Mesendoderm (in vitro differentiated cells): ENCODE results near the gene TRIM42. TPM values are rescaled to one million over a fixed set of nuclear protein-coding genes. Genes with fewer than 3 reads are reported as not detected.

Experiments
- DNase-seq: peaks from one replicate; pipeline ENCODE4 v3.0.0; 2013
- H2AK5ac ChIP-seq: 2 replicates; pipeline ENCODE4 v1.6.1; 2013; ENCODE audit warnings: low read length, inconsistent platforms
- H2BK120ac ChIP-seq: 2 replicates; pipeline ENCODE4 v1.6.1; 2013; ENCODE audit warnings: low read depth, mild to moderate bottlenecking, low read length, moderate library complexity, mixed read lengths
- H2BK15ac ChIP-seq: replicated peaks from 2 replicates; pipeline ENCODE4 v1.6.1; 2013; ENCODE audit warnings: low read depth, mild to moderate bottlenecking, moderate library complexity
- H2BK5ac ChIP-seq: 2 replicates; pipeline ENCODE4 v1.6.1; 2013; ENCODE audit warnings: low read length, inconsistent platforms
- H3K18ac ChIP-seq: 2 replicates; pipeline ENCODE4 v1.6.1; 2013; ENCODE audit warnings: mild to moderate bottlenecking, low read length, mixed read lengths
- H3K23ac ChIP-seq: one replicate; pipeline ENCODE4 v1.6.1; 2013; ENCODE audit warnings: low read length
- H3K27ac ChIP-seq: 2 replicates; pipeline ENCODE4 v1.5.1; 2013; ENCODE audit warnings: low read depth, mild to moderate bottlenecking, inconsistent platforms, low read length, moderate library complexity
- H3K27me3 ChIP-seq: 2 replicates; pipeline ENCODE4 v1.6.1; 2013; ENCODE audit warnings: low read length, control low read depth, mild to moderate bottlenecking, inconsistent platforms; ENCODE audit not compliant: insufficient read depth, poor library complexity
- H3K36me3 ChIP-seq: 2 replicates; pipeline ENCODE4 v1.6.1; 2013; ENCODE audit warnings: low read length, inconsistent platforms; ENCODE audit not compliant: control insufficient read depth, insufficient read depth
- H3K4ac ChIP-seq: one replicate; pipeline ENCODE4 v1.6.1; 2013; ENCODE audit warnings: low read depth, mild to moderate bottlenecking, low read length, moderate library complexity
- H3K4me1 ChIP-seq: 2 replicates; pipeline ENCODE4 v1.6.1; 2013; ENCODE audit warnings: low read depth, low read length, inconsistent platforms; ENCODE audit not compliant: control insufficient read depth
- H3K4me2 ChIP-seq: 2 replicates; pipeline ENCODE4 v1.6.1; 2013; ENCODE audit warnings: low read length
- H3K4me3 ChIP-seq: 2 replicates; pipeline ENCODE4 v1.5.1; 2013; ENCODE audit warnings: mild to moderate bottlenecking, low read length
- H3K56ac ChIP-seq: one replicate; pipeline ENCODE4 v1.6.1; 2013; ENCODE audit warnings: low read length
- H3K79me1 ChIP-seq: 2 replicates; pipeline ENCODE4 v1.6.1; 2013; ENCODE audit warnings: low read length, inconsistent platforms
- H3K79me2 ChIP-seq: 2 replicates; pipeline ENCODE4 v1.6.1; 2013; ENCODE audit warnings: mild to moderate bottlenecking, low read length; ENCODE audit not compliant: control insufficient read depth, insufficient read depth
- H3K9ac ChIP-seq: 2 replicates; pipeline ENCODE4 v1.6.1; 2013; ENCODE audit warnings: low read length, inconsistent platforms
- H4K5ac ChIP-seq: one replicate; pipeline ENCODE4 v1.6.1; 2013; ENCODE audit warnings: low read length
- H4K8ac ChIP-seq: one replicate; pipeline ENCODE4 v1.6.1; 2013; ENCODE audit warnings: low read depth, mild to moderate bottlenecking, control low read depth, low read length, moderate library complexity
- WGBS: extraction: QIAGEN DNeasy Blood & Tissue Kit; methylation state at CpG from one replicate; pipeline ENCODE4 v1.1.7; 2013; ENCODE audit warnings: low lambda C conversion rate, missing lambda C conversion rate; ENCODE audit not compliant: insufficient coverage; ENCODE audit errors: extremely low coverage; 5-methylcytosine and 5-hydroxymethylcytosine counted together
- polyA plus RNA-seq, 2 experiments: library from polyadenylated mRNA; stranded (reverse); fragments of 200-250 nt; gene quantifications; one replicate each; pipeline ENCODE4 v1.2.3, GENCODE V29; 2013

TRIM42 gene
- not detected for polyA plus RNA-seq (2013, experiment 1 of 2)
- not detected for polyA plus RNA-seq (2013, experiment 2 of 2)

GRCh38 chr3:140677764-140678163 lies at the start of gene TRIM42:
TSS of gene TRIM42 (plus strand) at chr3:140678064. CDS start at chr3:140678230, 166 bp downstream.
- Histone ChIP-seq H3K27me3 (no peaks in the 10 kb centered on the region), H2BK5ac (no peak within 1 kb of the TSS), H3K4me1 (no peaks in the 10 kb centered on the region), H2BK15ac (no peak within 1 kb of the TSS), H3K79me1 (no peaks in the 10 kb centered on the region), H3K4me2 (no peak within 1 kb of the TSS), H3K79me2 (no peaks in the 10 kb centered on the region), H3K4me3 (no peak within 1 kb of the TSS), H3K4ac (no peak within 1 kb of the TSS), H3K18ac (no peak within 1 kb of the TSS), H3K27ac (no peak within 1 kb of the TSS), H2BK120ac (no peak within 1 kb of the TSS), H2AK5ac (no peak within 1 kb of the TSS), H3K9ac (no peak within 1 kb of the TSS), H3K56ac (no peak within 1 kb of the TSS), H4K8ac (no peak within 1 kb of the TSS), H3K23ac (no peak within 1 kb of the TSS), H3K36me3 (no peaks in the 10 kb centered on the region), H4K5ac (no peak within 1 kb of the TSS)
- WGBS, result no CpG with 5 or more reads among the region's 2 CpGs
- DNase-seq, result no peak

DNA sequence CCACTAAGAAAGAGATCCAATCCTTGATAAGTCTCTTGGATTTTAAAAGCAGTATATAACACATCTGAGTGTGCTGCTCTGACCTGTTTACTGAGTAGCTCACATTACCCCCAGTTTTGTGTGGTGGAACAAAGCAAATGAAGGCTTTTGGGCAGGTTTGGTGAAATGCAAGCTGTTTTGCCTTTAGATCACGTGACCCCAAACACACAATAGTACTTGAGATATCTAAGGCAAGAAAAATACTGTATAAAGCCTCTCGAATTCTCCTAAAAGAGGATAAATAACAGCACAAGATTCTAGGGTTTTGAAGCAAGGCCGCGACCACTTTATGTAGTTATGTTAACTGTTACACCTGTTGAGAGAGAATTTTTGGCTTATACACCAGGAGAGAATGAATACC lies 49.3 kb upstream of the TRIM42 start:
- no peak overlapping the region for H4K5ac ChIP-seq
- H2BK120ac ChIP-seq, result no peak overlapping the region
- no peak overlapping the region for H2BK15ac ChIP-seq
- H3K27me3 ChIP-seq, result no peaks in the 10 kb centered on the region
- no peak overlapping the region for H2BK5ac ChIP-seq
- no CpG with 5 or more reads among the region's 4 CpGs for WGBS
- H3K23ac ChIP-seq, result no peak overlapping the region
- H4K8ac ChIP-seq, result no peak overlapping the region
- no peaks in the 10 kb centered on the region for H3K36me3 ChIP-seq
- no peaks in the 10 kb centered on the region for H3K79me2 ChIP-seq
- no peak overlapping the region for H2AK5ac ChIP-seq
- H3K4ac ChIP-seq, result no peak overlapping the region
- no peak overlapping the region for H3K4me3 ChIP-seq
- DNase-seq, result no peak
- no peak overlapping the region for H3K27ac ChIP-seq
- H3K56ac ChIP-seq, result no peak overlapping the region
- no peaks in the 10 kb centered on the region for H3K79me1 ChIP-seq
- no peak overlapping the region for H3K18ac ChIP-seq
- H3K9ac ChIP-seq, result no peak overlapping the region
- no peak overlapping the region for H3K4me2 ChIP-seq
- no peaks in the 10 kb centered on the region for H3K4me1 ChIP-seq

- Histone ChIP-seq H3K27ac (no peak overlapping the region), H3K79me2 (no peaks in the 10 kb centered on the region), H2AK5ac (no peak overlapping the region), H3K4me1 (no peaks in the 10 kb centered on the region), H4K8ac (no peak overlapping the region), H2BK120ac (no peak overlapping the region), H3K79me1 (no peaks in the 10 kb centered on the region), H3K23ac (no peak overlapping the region), H3K56ac (no peak overlapping the region), H3K27me3 (no peaks in the 10 kb centered on the region), H3K18ac (no peak overlapping the region), H2BK5ac (no peak overlapping the region), H3K9ac (no peak overlapping the region), H4K5ac (no peak overlapping the region), H3K4me3 (no peak overlapping the region), H3K4ac (no peak overlapping the region), H3K36me3 (no peaks in the 10 kb centered on the region), H2BK15ac (peak overlapping the region; percentile 85), H3K4me2 (no peak overlapping the region)
- WGBS, result no CpG with 5 or more reads among the region's 3 CpGs
- DNase-seq, result peak; percentile 58
These were observed 48.3 kb upstream of the TRIM42 start for GRCh38 chr3:140629357-140630137.

DNA sequence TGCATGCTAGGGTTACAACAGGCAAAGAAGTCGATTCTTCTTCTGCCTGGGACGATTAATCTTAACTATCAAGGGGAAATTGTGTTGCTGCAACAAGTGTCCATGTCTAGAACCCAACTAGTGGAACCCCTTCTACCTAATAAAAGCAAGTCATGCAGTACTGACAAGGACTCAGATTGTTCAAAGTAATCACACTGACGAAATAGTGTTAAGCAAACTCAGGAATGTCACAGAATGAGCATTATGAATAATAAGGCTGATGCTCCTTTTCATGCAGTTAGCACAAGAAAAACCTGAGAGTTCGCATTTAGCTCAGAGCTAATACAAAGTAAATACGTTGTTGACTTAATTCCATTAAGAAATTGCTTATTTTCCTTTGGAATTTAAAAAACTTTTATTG lies 47.5 kb upstream of the TRIM42 start:
- no peak overlapping the region for H3K4ac ChIP-seq
- DNase-seq, result no peak
- H3K18ac ChIP-seq, result no peak overlapping the region
- no peaks in the 10 kb centered on the region for H3K4me1 ChIP-seq
- no peak overlapping the region for H4K8ac ChIP-seq
- H3K27ac ChIP-seq, result no peak overlapping the region
- H2BK120ac ChIP-seq, result no peak overlapping the region
- no peak overlapping the region for H2AK5ac ChIP-seq
- H3K23ac ChIP-seq, result no peak overlapping the region
- H3K36me3 ChIP-seq, result no peaks in the 10 kb centered on the region
- no peaks in the 10 kb centered on the region for H3K79me1 ChIP-seq
- H3K4me3 ChIP-seq, result no peak overlapping the region
- no CpG with 5 or more reads among the region's 5 CpGs for WGBS
- no peak overlapping the region for H2BK5ac ChIP-seq
- H3K4me2 ChIP-seq, result no peak overlapping the region
- no peaks in the 10 kb centered on the region for H3K79me2 ChIP-seq
- no peak overlapping the region for H2BK15ac ChIP-seq
- no peak overlapping the region for H4K5ac ChIP-seq
- H3K56ac ChIP-seq, result no peak overlapping the region
- H3K27me3 ChIP-seq, result no peaks in the 10 kb centered on the region
- no peak overlapping the region for H3K9ac ChIP-seq

DNA sequence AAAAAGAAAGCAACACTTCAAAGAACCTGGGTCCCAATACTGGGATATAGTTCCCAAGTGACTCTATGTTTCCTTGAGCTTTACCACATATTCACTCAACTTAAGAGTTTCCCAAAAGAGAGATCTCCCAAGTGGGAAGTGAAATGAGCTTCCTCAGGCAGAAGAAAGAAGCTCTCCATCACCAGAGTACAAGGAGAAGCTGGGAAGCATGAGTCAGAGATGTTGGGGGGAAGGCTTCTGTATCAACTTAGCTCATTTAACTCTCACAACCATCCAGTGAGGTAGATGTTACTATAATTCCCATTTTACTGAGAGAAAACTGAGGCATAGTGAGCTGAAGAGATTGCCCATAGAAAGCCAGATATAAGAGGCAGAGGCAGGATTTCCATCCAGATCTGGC lies 47.0 kb upstream of the TRIM42 start:
- Histone ChIP-seq H3K79me1 (no peaks in the 10 kb centered on the region), H3K27ac (no peak overlapping the region), H4K8ac (no peak overlapping the region), H3K4ac (no peak overlapping the region), H3K18ac (no peak overlapping the region), H3K27me3 (no peaks in the 10 kb centered on the region), H3K9ac (no peak overlapping the region), H3K36me3 (no peaks in the 10 kb centered on the region), H3K4me1 (no peaks in the 10 kb centered on the region), H3K79me2 (no peaks in the 10 kb centered on the region), H3K23ac (no peak overlapping the region), H2BK120ac (no peak overlapping the region), H3K4me2 (no peak overlapping the region), H2BK5ac (no peak overlapping the region), H4K5ac (no peak overlapping the region), H2AK5ac (no peak overlapping the region), H3K4me3 (no peak overlapping the region), H3K56ac (no peak overlapping the region), H2BK15ac (no peak overlapping the region)
- DNase-seq, result no peak

GRCh38 chr3:140635276-140635675 lies 42.6 kb upstream of the TRIM42 start:
- no peak overlapping the region for H3K4ac ChIP-seq
- H2BK5ac ChIP-seq, result no peak overlapping the region
- no peaks in the 10 kb centered on the region for H3K36me3 ChIP-seq
- H3K23ac ChIP-seq, result no peak overlapping the region
- H3K79me2 ChIP-seq, result no peaks in the 10 kb centered on the region
- H4K5ac ChIP-seq, result no peak overlapping the region
- H3K27me3 ChIP-seq, result no peaks in the 10 kb centered on the region
- no peak overlapping the region for H3K56ac ChIP-seq
- no peak for DNase-seq
- H3K4me3 ChIP-seq, result no peak overlapping the region
- no peak overlapping the region for H2BK15ac ChIP-seq
- H3K9ac ChIP-seq, result no peak overlapping the region
- no peak overlapping the region for H3K18ac ChIP-seq
- WGBS, result no CpG with 5 or more reads among the region's 5 CpGs
- H2BK120ac ChIP-seq, result no peak overlapping the region
- H3K4me1 ChIP-seq, result no peaks in the 10 kb centered on the region
- no peaks in the 10 kb centered on the region for H3K79me1 ChIP-seq
- no peak overlapping the region for H3K4me2 ChIP-seq
- no peak overlapping the region for H2AK5ac ChIP-seq
- no peak overlapping the region for H3K27ac ChIP-seq
- H4K8ac ChIP-seq, result no peak overlapping the region
